Cardiac muscle cell (in vitro differentiated cells and primary cell): ENCODE measurements around the gene CRISPLD2. TPM values are rescaled to one million over a fixed set of nuclear protein-coding genes. Genes with fewer than 3 reads are reported as not detected.

Experiments used
- DNase-seq, 2 donors: peaks; one replicate each; pipeline versions ENCODE4 v3.0.0 to v3.0.0-alpha.2; 2010 to 2017; ENCODE audit warnings: low read depth in 1 of 2, low spot score in 1 of 2
- H3K27ac ChIP-seq: fragments of 200-600 bp; sonication (generic); 2 replicates; pipeline ENCODE4 v1.5.1; 2016
- H3K27me3 ChIP-seq: fragments of 200-600 bp; sonication (generic); 2 replicates; pipeline ENCODE4 v1.6.0; 2016; ENCODE audit warnings: control low read depth
- H3K36me3 ChIP-seq: fragments of 200-600 bp; sonication (generic); 2 replicates; pipeline ENCODE4 v1.5.1; 2016; ENCODE audit warnings: control low read depth
- H3K4me1 ChIP-seq: fragments of 200-600 bp; sonication (generic); 2 replicates; pipeline ENCODE4 v1.8.1; 2017; ENCODE audit warnings: low read depth, mild to moderate bottlenecking, mixed run types
- H3K4me3 ChIP-seq: fragments of 200-600 bp; sonication (generic); 2 replicates; pipeline ENCODE4 v1.5.1; 2016; ENCODE audit warnings: mild to moderate bottlenecking
- H3K9me3 ChIP-seq: fragments of 200-600 bp; sonication (generic); 2 replicates; pipeline ENCODE4 v1.5.1; 2017; ENCODE audit warnings: low read depth, mild to moderate bottlenecking, control low read depth
- polyA plus RNA-seq: library from polyadenylated mRNA; unstranded; fragments of >200 nt; fragmentation: Nextera tagmentation; extraction: Ambion mirVana; gene quantifications from 2 replicates; pipeline ENCODE4 v1.2.1, GENCODE V29; 2016
- total RNA-seq: library from RNA; depleted of rRNA; stranded (reverse); fragments of >200 nt; gene quantifications from 2 replicates; pipeline ENCODE4 v1.2.3, GENCODE V29; 2016
- TF ChIP-seq, protein P1 (sequence below): IDR thresholded peaks from 2 replicates; pipeline ENCODE4 v1.5.1; 2012; ENCODE audit warnings: low read depth, mild to moderate bottlenecking, low read length

The CRISPLD2 gene
- total and polyA plus RNA-seq, 2 experiments from 2014 or later = 0.91 to 1.7 TPM

DNA sequence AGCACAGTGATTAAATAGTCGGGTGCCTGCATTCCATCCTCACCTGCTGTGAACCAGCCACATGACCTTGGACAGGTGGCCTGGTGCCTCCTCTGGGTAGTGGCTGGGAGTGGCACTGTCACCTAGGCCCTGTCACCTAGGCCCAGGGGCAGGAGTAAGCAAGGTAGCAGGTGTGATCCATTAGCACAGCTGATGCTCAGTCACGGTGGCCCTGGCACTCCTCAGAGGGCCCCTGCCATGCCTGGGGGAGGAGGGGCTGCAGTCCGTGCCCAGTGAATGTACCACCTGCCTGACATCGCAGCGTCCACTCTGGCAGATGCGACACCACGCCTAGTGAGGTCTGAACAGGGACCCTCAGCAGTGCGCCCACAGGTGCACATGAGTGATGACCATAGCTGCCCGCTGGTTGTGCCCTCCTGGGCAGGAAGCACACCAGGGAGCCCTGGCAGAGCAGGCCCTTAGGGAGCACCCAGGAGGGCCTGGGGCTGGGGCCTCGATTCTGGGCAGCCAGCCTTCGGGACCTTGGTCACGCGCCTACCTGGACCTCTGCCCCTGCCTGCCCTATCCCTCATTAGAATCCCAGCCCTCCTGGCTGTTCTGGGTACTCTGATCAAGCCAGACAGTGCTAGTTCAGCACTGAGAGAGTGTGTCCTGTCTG lies 33.1 kb upstream of the CRISPLD2 start:
- H3K9me3 ChIP-seq = no peaks in the 10 kb centered on the region
- no peaks in the 10 kb centered on the region for H3K36me3 ChIP-seq
- DNase-seq = no peak
- H3K27ac ChIP-seq = no peak overlapping the region
- H3K27me3 ChIP-seq = no peaks in the 10 kb centered on the region
- TF ChIP-seq, protein P1, sequence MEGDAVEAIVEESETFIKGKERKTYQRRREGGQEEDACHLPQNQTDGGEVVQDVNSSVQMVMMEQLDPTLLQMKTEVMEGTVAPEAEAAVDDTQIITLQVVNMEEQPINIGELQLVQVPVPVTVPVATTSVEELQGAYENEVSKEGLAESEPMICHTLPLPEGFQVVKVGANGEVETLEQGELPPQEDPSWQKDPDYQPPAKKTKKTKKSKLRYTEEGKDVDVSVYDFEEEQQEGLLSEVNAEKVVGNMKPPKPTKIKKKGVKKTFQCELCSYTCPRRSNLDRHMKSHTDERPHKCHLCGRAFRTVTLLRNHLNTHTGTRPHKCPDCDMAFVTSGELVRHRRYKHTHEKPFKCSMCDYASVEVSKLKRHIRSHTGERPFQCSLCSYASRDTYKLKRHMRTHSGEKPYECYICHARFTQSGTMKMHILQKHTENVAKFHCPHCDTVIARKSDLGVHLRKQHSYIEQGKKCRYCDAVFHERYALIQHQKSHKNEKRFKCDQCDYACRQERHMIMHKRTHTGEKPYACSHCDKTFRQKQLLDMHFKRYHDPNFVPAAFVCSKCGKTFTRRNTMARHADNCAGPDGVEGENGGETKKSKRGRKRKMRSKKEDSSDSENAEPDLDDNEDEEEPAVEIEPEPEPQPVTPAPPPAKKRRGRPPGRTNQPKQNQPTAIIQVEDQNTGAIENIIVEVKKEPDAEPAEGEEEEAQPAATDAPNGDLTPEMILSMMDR = no peak
- no peaks in the 10 kb centered on the region for H3K4me1 ChIP-seq
- no peak overlapping the region for H3K4me3 ChIP-seq

DNA sequence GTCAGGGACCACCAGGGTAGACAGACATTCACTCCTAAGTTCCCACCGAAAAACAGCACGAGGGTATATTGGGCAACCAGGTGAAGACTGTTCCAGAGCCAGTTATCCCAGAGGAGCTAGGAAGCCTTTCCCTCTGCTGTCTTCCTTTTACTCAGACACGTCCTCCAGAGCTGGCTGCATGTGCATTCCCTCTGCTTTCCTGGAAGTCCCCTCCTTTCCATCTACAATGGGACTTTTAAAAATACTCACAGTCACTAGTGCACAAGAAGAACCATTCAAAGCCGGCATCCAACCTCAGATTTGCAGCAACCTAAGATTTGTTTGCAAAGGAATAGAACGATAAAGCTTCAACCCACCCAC lies 32.5 kb upstream of the CRISPLD2 start:
- no peak overlapping the region for H3K27ac ChIP-seq
- no peaks in the 10 kb centered on the region for H3K27me3 ChIP-seq
- no peaks in the 10 kb centered on the region for H3K9me3 ChIP-seq
- no peak for DNase-seq
- no peaks in the 10 kb centered on the region for H3K36me3 ChIP-seq
- no peaks in the 10 kb centered on the region for H3K4me1 ChIP-seq
- H3K4me3 ChIP-seq = no peak overlapping the region
- TF ChIP-seq, protein P1 = no peak

- Histone ChIP-seq H3K27ac (no peak overlapping the region), H3K4me3 (no peak overlapping the region), H3K9me3 (no peaks in the 10 kb centered on the region), H3K4me1 (no peaks in the 10 kb centered on the region), H3K36me3 (no peaks in the 10 kb centered on the region), H3K27me3 (no peaks in the 10 kb centered on the region)
- DNase-seq = no peak
- TF ChIP-seq, protein P1 = no peak
Observed at GRCh38 chr16:84788920-84789391, 30.8 kb upstream of the CRISPLD2 start.

DNA sequence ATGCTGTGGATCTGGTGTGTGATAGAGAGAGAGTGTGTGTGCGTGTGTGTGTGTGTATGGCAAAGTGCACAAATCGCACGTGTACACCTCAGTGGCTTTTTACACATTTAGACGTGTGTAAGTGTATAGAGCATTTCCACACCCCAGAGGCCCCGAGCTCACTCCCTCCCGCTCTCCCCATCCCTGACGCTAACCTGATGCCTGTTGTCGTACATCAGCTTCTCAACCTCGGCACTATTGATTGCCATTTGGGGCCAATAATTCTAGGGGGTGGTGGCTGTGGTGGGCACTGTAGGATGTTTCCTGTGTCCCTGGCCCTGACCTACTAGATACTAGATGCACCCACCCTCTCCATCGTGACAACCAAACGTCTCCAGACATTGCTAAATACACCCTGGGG lies 30.4 kb upstream of the CRISPLD2 start:
- DNase-seq = no peak

DNA sequence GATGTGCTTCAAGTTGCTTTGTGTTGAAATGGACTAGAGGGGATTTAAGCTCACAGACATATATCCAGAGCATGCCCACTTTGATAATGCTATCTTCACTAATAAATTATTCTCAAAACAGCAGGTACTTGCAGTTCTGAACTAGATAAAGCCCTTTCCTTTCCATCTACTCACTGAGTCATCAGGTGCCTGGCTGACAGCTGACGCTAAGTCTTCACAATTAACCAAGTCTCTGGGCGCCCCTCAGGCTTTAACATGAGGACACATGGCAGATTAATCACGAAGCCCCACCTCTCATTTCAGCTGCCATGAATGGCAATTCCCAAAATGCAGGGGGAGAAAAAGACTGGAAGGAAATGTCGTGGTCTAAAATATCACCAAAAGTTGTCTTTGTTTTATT lies 29.5 kb upstream of the CRISPLD2 start:
- Histone ChIP-seq H3K4me3 (no peak overlapping the region), H3K27ac (no peak overlapping the region), H3K36me3 (no peaks in the 10 kb centered on the region), H3K9me3 (no peaks in the 10 kb centered on the region), H3K4me1 (no peaks in the 10 kb centered on the region), H3K27me3 (no peaks in the 10 kb centered on the region)
- TF ChIP-seq, protein P1 = no peak
- DNase-seq = no peak

More for the DNA sequence above, 30.4 kb upstream of the CRISPLD2 start:
- Histone ChIP-seq H3K27me3 (no peaks in the 10 kb centered on the region), H3K27ac (no peak overlapping the region), H3K9me3 (no peaks in the 10 kb centered on the region), H3K4me3 (no peak overlapping the region), H3K36me3 (no peaks in the 10 kb centered on the region), H3K4me1 (no peaks in the 10 kb centered on the region)
- TF ChIP-seq, protein P1 = no peak
